Peyer's patch (tissue), 4 donors: ENCODE measurements around the gene MBLAC1.

Source experiments
- CTCF ChIP-seq, 6 experiments: fragments of 450-650 bp in 4 of 6; fragments of 200-600 bp in 2 of 6; sonication (generic) in 1 of 6; IDR thresholded peaks; one replicate each; pipeline ENCODE4 v1.5.1; 2017 to 2019; ENCODE audit warnings: antibody characterized with exemption in 6 of 6, mild to moderate bottlenecking in 3 of 6, moderate library complexity in 1 of 6
- POLR2A ChIP-seq, 2 donors: fragments of 450-650 bp; IDR thresholded peaks; one replicate each; pipeline ENCODE4 v1.5.1; 2017; ENCODE audit warnings: antibody characterized with exemption in 2 of 2, mild to moderate bottlenecking in 2 of 2, moderate library complexity in 2 of 2

GRCh38 chr7:100111914-100112313, 14.9 kb upstream of the MBLAC1 start:
- TF ChIP-seq CTCF (IDR thresholded peaks at IDR 0.05), result no peak
- no peak for TF ChIP-seq POLR2A (IDR thresholded peaks at IDR 0.05)
